AG04449 (cell line): ENCODE data around the gene SUPT6H.

Experiments
- CTCF ChIA-PET: fragments of 350-600 bp; formaldehyde crosslinking; extraction: SDS; loops from one replicate; lab custom pipeline; 2021; ENCODE audit warnings: antibody characterized with exemption; lab: Yijun Ruan, JAX
- POLR2A ChIA-PET: fragments of 400-600, 350-600 bp; formaldehyde crosslinking; extraction: SDS; loops from one replicate; lab custom pipeline; 2020; ENCODE audit warnings: antibody characterized with exemption, inconsistent platforms; lab: Yijun Ruan, JAX
- DNase-seq: peaks from one replicate; pipeline ENCODE4 v3.0.0-alpha.2; 2010; ENCODE audit warnings: low read depth, low spot score
- H3K4me3 ChIP-seq: 2 replicates; pipeline ENCODE4 v1.5.1; 2011; ENCODE audit warnings: low read depth, mild to moderate bottlenecking, control low read depth, low read length
- CTCF ChIP-seq: IDR thresholded peaks from one replicate; pipeline ENCODE4 v1.5.1; 2011; ENCODE audit warnings: mild to moderate bottlenecking, moderate library complexity, low read length, control low read depth, inconsistent platforms; ENCODE audit not compliant: insufficient read depth; ENCODE audit errors: missing control alignments

The SUPT6H gene

GRCh38 chr17:28751600-28752366, 89.8 kb downstream of the SUPT6H start:
- ChIA-PET POLR2A (interaction anchor here (0.6 to 13.2 kb wide), 5 partner anchors 11 to 200 kb away, joined by 3 to 174 read pairs (median 4); partner anchors contain the start of genes NEK8 and TLCD1), CTCF (interaction anchor here (1.1 to 17.9 kb wide), 19 partner anchors 8 to 386 kb away, joined by 3 to 603 read pairs (median 5); partner anchors contain the start of genes NEK8, RPL23A, TLCD1 and TRAF4)
- no peak for TF ChIP-seq CTCF
- no peak for DNase-seq
- H3K4me3 ChIP-seq: no peak overlapping the region
